ENCODE results near the gene NUMA1. TPM values are rescaled to one million over a fixed set of nuclear protein-coding genes. Genes with fewer than 3 reads are reported as not detected.

Gene NUMA1
- total and polyA plus RNA-seq, 2 of the 13 experiments (the other 11 are each of a cell fraction or from before 2014, with no cell fraction given) = 57.3 to 60.2 TPM

GRCh38 chr11:72088076-72088808 lies 7.9 kb upstream of the NUMA1 start (continued):
- TF ChIP-seq ZNF720 (CRISPR knock-in tag; IDR thresholded peaks at IDR 0.05) = no peak

GRCh38 chr11:72085621-72086351 lies 5.4 kb upstream of the NUMA1 start:
- 97% methylated on average over 2 of the region's 3 CpGs for WGBS (ENCODE audit: low lambda C conversion rate)
- POLR2A ChIA-PET = interaction anchor here (1.1 to 1.3 kb wide), 2 partner anchors 9 to 45 kb away, joined by 3 to 6 read pairs; no protein-coding TSS in a partner anchor
- H3K9ac ChIP-seq (ENCODE audit: insufficient read depth, low read depth, low read length) = no peak overlapping the region
- no peaks in the 10 kb centered on the region for H4K20me1 ChIP-seq (ENCODE audit: insufficient read depth, low read length)
- BruUV-seq (replicated peaks) = no TSS peak
- no peaks in the 10 kb centered on the region for H3K27me3 ChIP-seq (ENCODE audit: control insufficient read depth in 1 of 2, insufficient read depth in 2 of 2, low read length in 2 of 2)
- no peak overlapping the region for H3K27ac ChIP-seq (ENCODE audit: extremely low read length, insufficient read depth, low read length)
- no peak overlapping the region for H2AFZ ChIP-seq (ENCODE audit: low read length)
- no peak for ATAC-seq
- no peak for DNase-seq (ENCODE audit: low spot score)
- H3K9me3 ChIP-seq (ENCODE audit: low read length) = no peaks in the 10 kb centered on the region
- peaks cover 2 to 6% of the 10 kb centered on the region in 2 experiments; a peak in 2 of 5 replicates for H3K36me3 ChIP-seq (replicated peaks in 1 of 2; ENCODE audit: control insufficient read depth in 1 of 2, insufficient read depth in 2 of 2, low read length in 2 of 2)
- in situ Hi-C loops (cut with HindIII; ENCODE audit: extremely low pct_ligation_motif_present, low pct_unique_long_range_greater_than_20kb) = no loop called here
- H3K4me3 ChIP-seq (replicated peaks in 1 of 3; ENCODE audit: insufficient read depth in 1 of 3, low read depth in 2 of 3, low read length in 3 of 3) = no peak overlapping the region
- peaks cover 20% of the 10 kb centered on the region for H3K4me1 ChIP-seq (ENCODE audit: insufficient read depth, low read length)
- no peak for FAIRE-seq
- TF ChIP-seq, protein P1, sequence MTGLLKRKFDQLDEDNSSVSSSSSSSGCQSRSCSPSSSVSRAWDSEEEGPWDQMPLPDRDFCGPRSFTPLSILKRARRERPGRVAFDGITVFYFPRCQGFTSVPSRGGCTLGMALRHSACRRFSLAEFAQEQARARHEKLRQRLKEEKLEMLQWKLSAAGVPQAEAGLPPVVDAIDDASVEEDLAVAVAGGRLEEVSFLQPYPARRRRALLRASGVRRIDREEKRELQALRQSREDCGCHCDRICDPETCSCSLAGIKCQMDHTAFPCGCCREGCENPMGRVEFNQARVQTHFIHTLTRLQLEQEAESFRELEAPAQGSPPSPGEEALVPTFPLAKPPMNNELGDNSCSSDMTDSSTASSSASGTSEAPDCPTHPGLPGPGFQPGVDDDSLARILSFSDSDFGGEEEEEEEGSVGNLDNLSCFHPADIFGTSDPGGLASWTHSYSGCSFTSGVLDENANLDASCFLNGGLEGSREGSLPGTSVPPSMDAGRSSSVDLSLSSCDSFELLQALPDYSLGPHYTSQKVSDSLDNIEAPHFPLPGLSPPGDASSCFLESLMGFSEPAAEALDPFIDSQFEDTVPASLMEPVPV (CRISPR knock-in tag; IDR thresholded peaks at IDR 0.05) = no peak
- TF ChIP-seq, protein P2, sequence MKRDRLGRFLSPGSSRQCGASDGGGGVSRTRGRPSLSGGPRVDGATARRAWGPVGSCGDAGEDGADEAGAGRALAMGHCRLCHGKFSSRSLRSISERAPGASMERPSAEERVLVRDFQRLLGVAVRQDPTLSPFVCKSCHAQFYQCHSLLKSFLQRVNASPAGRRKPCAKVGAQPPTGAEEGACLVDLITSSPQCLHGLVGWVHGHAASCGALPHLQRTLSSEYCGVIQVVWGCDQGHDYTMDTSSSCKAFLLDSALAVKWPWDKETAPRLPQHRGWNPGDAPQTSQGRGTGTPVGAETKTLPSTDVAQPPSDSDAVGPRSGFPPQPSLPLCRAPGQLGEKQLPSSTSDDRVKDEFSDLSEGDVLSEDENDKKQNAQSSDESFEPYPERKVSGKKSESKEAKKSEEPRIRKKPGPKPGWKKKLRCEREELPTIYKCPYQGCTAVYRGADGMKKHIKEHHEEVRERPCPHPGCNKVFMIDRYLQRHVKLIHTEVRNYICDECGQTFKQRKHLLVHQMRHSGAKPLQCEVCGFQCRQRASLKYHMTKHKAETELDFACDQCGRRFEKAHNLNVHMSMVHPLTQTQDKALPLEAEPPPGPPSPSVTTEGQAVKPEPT (CRISPR knock-in tag; IDR thresholded peaks at IDR 0.05; ENCODE audit: low read depth) = no peak
- TF ChIP-seq RBAK (CRISPR knock-in tag; IDR thresholded peaks at IDR 0.05) = no peak
- TF ChIP-seq MNT (IDR thresholded peaks at IDR 0.05) = no peak
- no peak for TF ChIP-seq TEF (CRISPR knock-in tag; IDR thresholded peaks at IDR 0.05)
- TF ChIP-seq ZNF598 (CRISPR knock-in tag; IDR thresholded peaks at IDR 0.05; ENCODE audit: borderline replicate concordance) = no peak
- no peak for TF ChIP-seq NAIF1 (CRISPR knock-in tag; IDR thresholded peaks at IDR 0.05; ENCODE audit: borderline replicate concordance)
- no peak for TF ChIP-seq ZMYM2 (CRISPR knock-in tag; IDR thresholded peaks at IDR 0.05)
- TF ChIP-seq PLRG1 (conservative IDR thresholded peaks at IDR 0.05) = no peak
- TF ChIP-seq SIN3B (IDR thresholded peaks at IDR 0.05; ENCODE audit: low read length) = no peak
- no peak for TF ChIP-seq LBX2 (CRISPR knock-in tag; IDR thresholded peaks at IDR 0.05; ENCODE audit: borderline replicate concordance)
- no peak for TF ChIP-seq ZBTB14 (CRISPR knock-in tag; IDR thresholded peaks at IDR 0.05)
- no peaks in the 10 kb centered on the region for H3K79me2 ChIP-seq (ENCODE audit: insufficient read depth, low read length)
- intact Hi-C loops (cut with micrococcal nuclease; ENCODE audit: unreplicated experiment) = no loop called here
- CTCF ChIA-PET (ENCODE audit: low intra/inter-chr PET ratio, low total read pairs) = no interaction called here
- H3K4me2 ChIP-seq (ENCODE audit: low read depth, low read length) = no peak overlapping the region
